Epithelial cell of proximal tubule (primary cell): ENCODE measurements around the gene TNFRSF18. TPM values are rescaled to one million over a fixed set of nuclear protein-coding genes. Genes with fewer than 3 reads are reported as not detected.

ENCODE experiments used
- DNase-seq: peaks from one replicate; pipeline ENCODE4 v3.0.0-alpha.2; 2011; ENCODE audit warnings: low read depth
- H3K4me3 ChIP-seq: 2 replicates; pipeline ENCODE4 v1.5.1; 2011; ENCODE audit warnings: low read depth, mild to moderate bottlenecking, low read length
- CTCF ChIP-seq: conservative IDR thresholded peaks from 2 replicates; pipeline ENCODE4 v1.5.1; 2012; ENCODE audit warnings: low read depth, mild to moderate bottlenecking, low read length
- total RNA-seq: library from RNA; depleted of rRNA; stranded (reverse); fragments of >200 nt; gene quantifications from 2 replicates; pipeline ENCODE4 v1.2.3, GENCODE V29; 2015

Gene TNFRSF18
- total RNA-seq, 1 donor from 2014 or later, result 3.1 TPM

GRCh38 chr1:1210726-1211540 is 4.5 kb upstream of the TNFRSF18 start:
- no peak for TF ChIP-seq CTCF
- no peak overlapping the region for H3K4me3 ChIP-seq
- DNase-seq, result no peak

GRCh38 chr1:1208713-1209433 is 2.5 kb upstream of the TNFRSF18 start:
- no peak for DNase-seq
- no peak overlapping the region for H3K4me3 ChIP-seq
- TF ChIP-seq CTCF, result no peak

- no peak for DNase-seq
- H3K4me3 ChIP-seq, result no peak overlapping the region
Observed at GRCh38 chr1:1207571-1207892, 1.1 kb upstream of the TNFRSF18 start.

DNA sequence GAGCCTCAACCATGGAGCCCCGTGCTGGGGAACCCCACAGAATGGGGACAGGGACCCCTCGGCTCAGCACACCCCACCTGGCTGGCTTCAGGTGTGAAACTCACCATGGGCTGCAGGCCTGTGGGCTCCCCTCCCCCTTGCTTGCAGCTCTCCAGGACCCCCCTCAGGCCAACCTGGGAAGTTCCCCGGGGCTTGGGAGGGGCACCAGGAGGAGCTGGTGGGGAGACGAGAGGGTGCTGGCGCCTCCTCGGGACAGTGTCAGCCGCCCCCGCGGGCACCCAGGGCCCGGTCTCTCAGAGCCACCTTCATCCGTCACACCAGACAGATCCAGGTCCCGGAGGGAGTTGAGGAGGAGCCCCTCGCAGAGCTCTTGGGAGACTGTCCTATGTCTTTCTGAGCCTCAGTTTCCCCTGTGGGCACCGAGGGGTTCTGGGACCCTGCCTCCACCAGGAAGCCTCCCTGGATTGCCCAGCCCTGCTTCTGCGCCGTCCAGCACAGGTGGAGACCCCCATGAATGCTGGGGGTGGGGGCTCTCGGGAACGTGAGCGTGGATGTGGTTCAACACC is 657 bp upstream of the TNFRSF18 start:
- no peak overlapping the region for H3K4me3 ChIP-seq
- no peak for TF ChIP-seq CTCF
- no peak for DNase-seq

More at GRCh38 chr1:1207571-1207892, 1.1 kb upstream of the TNFRSF18 start:
- TF ChIP-seq CTCF, result no peak

DNA sequence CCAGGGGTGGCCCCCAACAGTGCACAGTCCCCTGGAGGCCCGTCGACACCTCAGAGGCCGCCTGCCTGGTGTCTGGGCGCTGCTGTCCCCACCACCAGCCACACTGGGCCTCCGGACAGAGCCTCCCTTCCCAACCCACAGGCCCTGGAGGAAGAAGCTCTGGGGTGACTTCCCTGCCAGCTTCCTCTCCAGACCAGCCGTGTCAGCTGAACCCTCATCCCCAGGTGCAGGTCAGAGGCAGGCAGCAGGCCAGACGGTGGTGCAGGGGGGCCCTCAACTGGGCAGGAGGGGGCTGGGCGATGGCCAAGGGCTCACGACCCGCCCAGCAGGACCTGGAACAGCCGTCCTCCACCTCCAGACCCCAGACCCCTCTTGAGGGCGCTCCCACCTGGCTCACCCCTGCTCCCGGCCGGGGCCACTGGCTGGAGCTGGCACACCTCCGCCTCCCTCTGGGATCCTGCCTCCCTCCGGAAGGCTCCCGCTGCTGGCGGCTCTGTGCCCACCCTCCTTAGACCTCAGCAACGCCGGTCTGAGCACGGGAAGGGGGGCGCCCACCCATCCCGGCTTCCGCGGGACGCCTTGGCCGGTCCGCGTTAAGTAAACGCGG is 520 bp downstream of the TNFRSF18 start:
- H3K4me3 ChIP-seq, result peak overlapping the region; percentile 5
- no peak for DNase-seq
- no peak for TF ChIP-seq CTCF

DNA sequence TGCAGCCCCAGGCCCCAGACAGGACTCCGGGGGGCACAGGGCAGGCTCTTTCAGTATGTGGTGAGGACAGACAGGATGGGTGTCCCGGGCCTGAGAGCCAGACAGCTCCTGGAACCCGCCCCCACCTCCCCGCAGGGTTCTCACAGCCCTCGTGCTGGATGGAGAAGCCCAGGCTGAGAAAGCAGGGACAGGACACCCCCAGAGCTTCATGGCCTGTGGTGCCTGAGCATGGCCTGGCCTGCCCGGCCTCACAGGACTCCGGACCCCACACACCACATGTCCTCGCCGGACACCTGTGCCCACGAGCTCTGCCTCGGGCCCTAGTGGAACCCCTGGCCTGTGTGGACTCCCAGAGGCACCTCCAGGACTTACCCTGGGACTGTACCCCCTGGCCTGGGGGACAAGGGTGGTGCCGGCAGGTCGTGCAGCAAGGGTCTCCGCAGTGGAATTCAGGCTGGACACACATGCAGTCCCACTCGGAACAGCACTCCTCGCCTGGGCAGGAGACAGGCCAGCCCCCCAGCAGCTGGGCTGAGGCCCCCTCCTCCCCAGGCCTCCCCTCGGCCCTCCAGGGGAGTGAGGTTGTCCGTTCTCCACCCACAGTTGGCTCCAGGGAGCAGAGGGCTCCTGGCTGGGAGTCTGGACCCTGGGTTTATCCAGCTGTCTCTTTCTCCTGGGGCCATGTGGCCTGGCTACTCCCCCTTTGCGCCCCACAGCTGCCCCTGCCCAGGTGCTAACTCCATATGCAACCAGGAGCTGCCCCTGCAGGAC is 1.2 kb downstream of the TNFRSF18 start:
- TF ChIP-seq CTCF, result no peak
- DNase-seq, result no peak
- H3K4me3 ChIP-seq, result no peak overlapping the region
